Stomach (tissue), 4 donors: ENCODE data around the gene DLX6.
"Not testable (repeated sequence)": the region's sequence is repeated elsewhere in the genome, so short reads cannot be mapped to it uniquely, and the experiment has no call there.

Experiments used
- CTCF ChIP-seq, 7 experiments: fragments of 450-650 bp in 4 of 7; fragments of 200-600 bp in 3 of 7; sonication (generic) in 3 of 7; IDR thresholded peaks; one replicate each; pipeline ENCODE4 v1.5.1; 2016 to 2019; ENCODE audit warnings: antibody characterized with exemption in 7 of 7, control low read depth in 2 of 7, mild to moderate bottlenecking in 1 of 7
- EP300 ChIP-seq: sonication (generic); formaldehyde crosslinking; IDR thresholded peaks from one replicate; pipeline ENCODE4 v1.6.1; 2017; ENCODE audit warnings: antibody characterized with exemption
- POLR2A ChIP-seq, 4 donors: fragments of 450-650 bp; IDR thresholded peaks; one replicate each; pipeline ENCODE4 v1.6.1; 2016; ENCODE audit warnings: antibody characterized with exemption in 4 of 4, control low read depth in 2 of 4, mild to moderate bottlenecking in 1 of 4, moderate library complexity in 1 of 4
- POLR2AphosphoS5 ChIP-seq, 3 donors: sonication (generic); formaldehyde crosslinking; IDR thresholded peaks; one replicate each; pipeline ENCODE4 v1.6.1; 2016; ENCODE audit warnings: antibody characterized with exemption in 3 of 3

- not testable (repeated sequence) for TF ChIP-seq CTCF (IDR thresholded peaks at IDR 0.05); POLR2A (IDR thresholded peaks at IDR 0.05); POLR2AphosphoS5 (IDR thresholded peaks at IDR 0.05); EP300
Measured at GRCh38 chr7:97034213-97034852, 29.0 kb downstream of the DLX6 start.
